Regular cardiac myocyte (primary cell): ENCODE data around the gene PAM. TPM values are rescaled to one million over a fixed set of nuclear protein-coding genes. Genes with fewer than 3 reads are reported as not detected.

Experiments used
- total RNA-seq: library from RNA; depleted of rRNA; stranded (reverse); fragments of >200 nt; gene quantifications from 2 replicates; pipeline ENCODE4 v1.2.3, GENCODE V29; 2014

Gene PAM
- 232 and 868 TPM in 2 replicates for total RNA-seq

DNA sequence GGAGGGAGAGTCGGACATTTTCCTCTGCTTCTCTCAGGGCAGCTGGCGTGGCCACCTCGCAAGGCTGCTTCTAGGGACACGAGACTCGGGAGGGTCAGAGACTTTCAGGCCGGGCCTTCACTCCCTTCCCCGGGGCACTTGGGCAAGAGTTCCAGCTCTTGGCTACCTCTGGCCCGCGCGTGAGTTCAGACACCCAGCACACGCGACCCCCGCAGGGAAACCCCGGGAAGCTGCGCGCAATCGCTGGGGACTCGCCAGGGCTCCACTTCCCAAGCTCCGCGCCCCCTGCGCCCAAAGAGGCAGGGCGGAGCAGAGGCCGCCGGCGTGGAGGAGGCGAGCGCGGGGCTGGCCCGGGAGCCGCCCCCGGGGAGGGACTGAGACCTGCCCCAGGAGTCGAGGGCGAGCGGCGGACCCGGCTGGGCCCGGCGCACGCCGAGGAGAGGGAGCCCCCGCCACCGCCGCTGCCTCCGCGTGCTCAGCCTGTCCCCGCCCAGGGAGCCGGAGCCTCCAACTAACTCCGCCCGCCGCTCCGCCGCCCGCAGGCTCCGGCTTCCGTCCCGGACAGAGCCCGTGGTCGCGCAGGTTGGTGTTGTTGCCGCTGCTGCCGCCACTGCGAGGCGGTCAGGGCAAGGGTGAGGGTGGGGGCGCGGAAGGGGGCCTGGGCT, at the start of gene PAM:
Gene PAM, plus strand, starts transcription at position 539 of the 665 bp plus-strand sequence. CDS start 110,891 bp downstream, outside the sequence.

